Measurements from ENCODE around the gene KLHL7.

KLHL7 gene

GRCh38 chr7:23136216-23136615, 30.6 kb downstream of the KLHL7 start:
- H3K27me3 Mint-ChIP-seq (ENCODE audit: low read depth, poor library complexity): no peaks in the 10 kb centered on the region
- H3K9me3 Mint-ChIP-seq: peaks cover 19% of the 10 kb centered on the region
- no peak for DNase-seq
- H3K4me3 Mint-ChIP-seq: no peak overlapping the region
- no peaks in the 10 kb centered on the region for H3K4me1 Mint-ChIP-seq
- TF ChIP-seq CTCF (IDR thresholded peaks at IDR 0.05): no peak
- no peak overlapping the region for H3K27ac Mint-ChIP-seq
- H3K36me3 Mint-ChIP-seq (ENCODE audit: low read depth): peaks cover 51% of the 10 kb centered on the region

GRCh38 chr7:23157679-23158078, 52.1 kb downstream of the KLHL7 start:
- Mint-ChIP-seq H3K4me1 (no peaks in the 10 kb centered on the region), H3K27ac (no peak overlapping the region), H3K27me3 (ENCODE audit: low read depth, poor library complexity) (no peaks in the 10 kb centered on the region), H3K4me3 (no peak overlapping the region), H3K9me3 (no peaks in the 10 kb centered on the region), H3K36me3 (ENCODE audit: low read depth) (peaks cover 38% of the 10 kb centered on the region)
- TF ChIP-seq CTCF (IDR thresholded peaks at IDR 0.05): no peak
- no peak for DNase-seq

- Mint-ChIP-seq H3K27ac (no peak overlapping the region), H3K9me3 (no peaks in the 10 kb centered on the region), H3K27me3 (ENCODE audit: low read depth, poor library complexity) (no peaks in the 10 kb centered on the region), H3K4me1 (no peaks in the 10 kb centered on the region), H3K4me3 (no peak overlapping the region), H3K36me3 (ENCODE audit: low read depth) (peaks cover 34% of the 10 kb centered on the region)
- no peak for DNase-seq
- TF ChIP-seq CTCF (IDR thresholded peaks at IDR 0.05): no peak
Measured at GRCh38 chr7:23158546-23158945, 53.0 kb downstream of the KLHL7 start.

- H3K4me1 Mint-ChIP-seq: no peaks in the 10 kb centered on the region
- no peak for TF ChIP-seq CTCF (IDR thresholded peaks at IDR 0.05)
- no peaks in the 10 kb centered on the region for H3K27me3 Mint-ChIP-seq (ENCODE audit: low read depth, poor library complexity)
- DNase-seq: no peak
- H3K36me3 Mint-ChIP-seq (ENCODE audit: low read depth): peaks cover 31% of the 10 kb centered on the region
- H3K4me3 Mint-ChIP-seq: no peak overlapping the region
- H3K9me3 Mint-ChIP-seq: no peaks in the 10 kb centered on the region
- no peak overlapping the region for H3K27ac Mint-ChIP-seq
Measured at GRCh38 chr7:23161482-23161881, 55.9 kb downstream of the KLHL7 start.

- Mint-ChIP-seq H3K27ac (no peak overlapping the region), H3K27me3 (ENCODE audit: low read depth, poor library complexity) (no peaks in the 10 kb centered on the region), H3K36me3 (ENCODE audit: low read depth) (peaks cover 20% of the 10 kb centered on the region), H3K4me1 (peaks cover 8% of the 10 kb centered on the region), H3K9me3 (no peaks in the 10 kb centered on the region), H3K4me3 (no peak overlapping the region)
- DNase-seq: no peak
- TF ChIP-seq CTCF (IDR thresholded peaks at IDR 0.05): no peak
Measured at GRCh38 chr7:23164846-23165245, 59.3 kb downstream of the KLHL7 start.

GRCh38 chr7:23165316-23165715, 59.7 kb downstream of the KLHL7 start:
- TF ChIP-seq CTCF (IDR thresholded peaks at IDR 0.05): no peak
- Mint-ChIP-seq H3K27me3 (ENCODE audit: low read depth, poor library complexity) (no peaks in the 10 kb centered on the region), H3K9me3 (no peaks in the 10 kb centered on the region), H3K27ac (no peak overlapping the region), H3K36me3 (ENCODE audit: low read depth) (peaks cover 21% of the 10 kb centered on the region), H3K4me3 (no peak overlapping the region), H3K4me1 (peaks cover 8% of the 10 kb centered on the region)
- DNase-seq: no peak
